ENCODE data around the gene TEX22.

TEX22 gene

DNA sequence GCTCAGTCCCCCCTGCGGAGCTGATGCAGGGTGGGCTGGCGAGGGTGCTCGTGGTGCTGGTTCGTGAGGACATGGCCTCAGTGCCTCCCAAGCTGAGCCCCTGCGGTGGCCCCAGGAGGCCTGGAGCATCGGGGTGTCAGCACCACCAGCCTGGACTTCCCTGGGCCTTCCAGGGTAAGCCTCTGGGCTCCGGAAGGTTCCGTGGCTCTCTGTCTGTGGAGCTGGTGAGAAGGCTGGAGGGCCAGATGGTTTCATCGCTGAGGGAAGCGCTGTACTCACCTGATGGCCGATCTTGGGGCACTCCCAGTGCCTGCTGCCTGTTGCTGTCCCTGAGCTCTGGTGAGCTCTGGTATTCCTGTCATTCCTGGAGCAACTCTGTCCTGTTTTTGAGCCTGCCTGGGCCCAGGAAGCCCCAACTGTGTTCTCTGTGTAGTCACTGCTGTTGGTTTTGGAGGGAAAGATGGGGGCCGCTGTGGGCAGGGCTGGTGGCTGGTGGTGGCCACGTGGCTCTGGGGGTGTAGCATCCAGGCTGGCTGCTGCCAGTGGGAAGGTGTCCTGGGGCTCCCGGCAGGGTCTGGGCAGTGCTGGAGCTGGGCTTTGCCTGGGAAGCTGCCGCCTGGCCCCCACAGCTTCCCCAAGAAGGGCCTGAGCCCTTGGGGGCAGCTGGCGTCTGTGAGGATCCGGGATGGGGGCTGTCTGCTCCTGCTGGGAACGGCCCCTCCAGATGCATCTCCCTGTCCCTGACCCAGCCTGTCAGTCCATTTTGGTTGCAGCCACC, 39.6 kb downstream of the TEX22 start:
- DNase-seq (ENCODE audit: extremely low read depth in 1 of 2, low read depth in 1 of 2): no peak

DNA sequence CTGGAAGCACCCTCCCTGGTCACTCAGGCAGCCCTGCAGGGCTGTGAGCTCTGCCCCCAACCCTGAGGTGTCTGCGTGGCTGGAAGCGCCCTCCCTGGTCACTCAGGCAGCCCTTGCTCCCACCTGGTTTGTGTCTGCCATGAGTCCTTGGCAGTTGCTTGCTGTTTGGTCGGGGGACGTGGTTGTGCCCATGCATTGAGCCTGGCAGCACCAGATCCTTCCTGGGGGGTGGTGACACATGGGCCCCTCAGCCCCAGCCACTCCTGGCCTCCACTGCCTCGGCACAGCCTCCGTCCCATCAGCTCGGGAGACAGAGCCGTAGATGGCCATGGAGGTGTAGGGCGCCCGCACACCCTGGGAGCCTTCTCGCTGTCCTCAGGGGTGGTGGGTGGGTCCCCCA, 40.8 kb downstream of the TEX22 start:
- DNase-seq (ENCODE audit: extremely low read depth in 1 of 2, low read depth in 1 of 2): no peak

DNA sequence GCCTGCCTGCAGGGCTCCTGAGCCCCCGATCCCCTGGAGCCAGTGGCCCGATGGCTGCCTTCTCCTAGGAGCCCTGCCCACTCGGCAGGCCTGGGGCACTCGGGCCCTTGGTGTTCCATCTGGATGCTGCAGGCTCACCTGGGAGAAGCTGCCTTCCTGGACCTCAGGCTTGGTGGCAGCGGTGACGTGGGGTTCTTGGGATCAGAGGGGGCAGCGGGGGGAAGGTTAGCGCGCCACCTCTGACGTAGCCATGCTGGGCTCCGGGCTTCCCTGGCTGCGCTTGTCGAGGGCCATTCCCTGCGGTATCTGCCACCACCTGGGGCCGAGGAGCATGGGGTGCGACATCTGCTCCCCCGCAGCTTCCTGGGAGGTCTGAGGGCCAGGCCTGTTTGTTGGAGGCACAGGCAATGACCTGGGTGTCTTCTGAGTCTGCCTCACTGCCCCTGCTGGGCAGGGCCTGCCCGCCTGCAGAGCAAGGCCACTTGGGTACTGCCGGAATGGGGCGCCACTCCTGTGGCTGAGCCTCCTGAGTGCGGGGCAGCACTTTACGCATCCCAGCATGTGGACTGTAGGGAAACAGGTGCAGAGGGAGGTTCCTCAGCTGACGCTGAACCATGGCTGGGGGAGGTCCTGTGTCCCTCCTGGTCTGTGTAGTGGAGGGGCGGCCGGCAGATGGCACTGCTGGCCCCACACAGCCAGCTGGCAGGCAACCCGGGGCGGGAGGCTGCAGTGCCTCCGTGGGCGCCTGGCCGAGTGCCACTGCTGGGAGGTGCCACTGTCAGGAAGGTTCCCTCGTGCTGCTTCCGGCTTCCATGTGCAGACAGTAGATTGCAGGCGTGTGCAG, 41.6 kb downstream of the TEX22 start:
- no peak for DNase-seq (ENCODE audit: extremely low read depth in 1 of 2, low read depth in 1 of 2)

DNA sequence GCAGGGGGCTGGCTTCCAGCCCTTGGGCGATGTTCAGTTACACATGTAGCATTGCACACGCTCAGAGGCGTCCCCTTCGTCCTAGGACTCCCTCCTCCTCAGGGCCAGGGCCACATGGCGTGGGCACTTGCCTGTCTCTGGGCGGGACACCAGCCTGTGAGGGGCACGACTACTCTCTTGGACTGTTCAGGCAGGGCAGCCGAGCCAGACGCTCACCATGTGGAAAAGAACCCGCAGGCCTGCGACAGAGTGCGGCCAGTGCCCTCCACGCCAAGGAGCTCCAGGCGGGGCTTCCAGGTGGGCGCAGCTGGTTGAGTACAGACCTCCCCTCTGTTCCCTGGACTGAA, 42.2 kb downstream of the TEX22 start:
- DNase-seq (ENCODE audit: extremely low read depth in 1 of 2, low read depth in 1 of 2): no peak

DNA sequence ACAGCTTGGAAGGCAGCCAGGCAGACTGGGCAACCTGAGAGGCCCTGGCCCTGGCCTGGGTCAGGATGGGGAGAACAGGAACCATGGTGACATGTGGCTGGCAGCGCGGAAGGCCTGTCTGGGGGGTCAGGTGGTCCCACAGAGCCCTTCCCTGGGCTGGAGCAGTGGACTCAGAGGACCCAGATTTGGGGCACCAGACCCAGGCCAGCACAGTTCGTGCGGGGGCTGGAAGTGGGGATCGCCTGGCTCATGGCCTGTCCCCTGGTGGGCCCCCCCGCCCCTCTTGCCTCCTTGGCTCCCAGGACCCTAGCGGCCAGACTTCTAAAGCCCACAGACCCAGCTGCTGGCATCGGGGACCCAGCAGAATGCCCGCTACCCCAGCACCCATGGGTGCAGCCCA, 42.7 kb downstream of the TEX22 start:
- no peak for DNase-seq (ENCODE audit: extremely low read depth in 1 of 2, low read depth in 1 of 2)

DNA sequence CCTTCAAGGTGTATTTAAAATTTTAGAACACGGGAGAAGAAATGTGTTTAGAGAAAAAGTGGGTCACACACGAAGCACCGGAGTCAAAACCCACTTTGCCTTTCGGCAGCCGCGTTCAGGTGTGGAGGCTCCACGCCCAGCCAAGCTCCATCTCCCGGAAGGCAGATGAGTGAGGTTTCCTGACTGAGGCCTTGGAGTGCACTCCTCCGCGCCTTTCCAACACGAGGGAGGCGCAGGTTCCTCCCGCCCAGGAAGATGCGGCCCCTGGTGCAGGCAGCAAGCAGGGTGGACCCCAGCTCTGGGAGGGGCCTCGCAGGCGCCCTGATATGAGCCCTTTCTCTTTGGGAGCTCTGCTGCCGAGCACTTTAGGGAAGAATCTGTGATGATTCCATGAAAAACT, 43.8 kb downstream of the TEX22 start:
- DNase-seq (ENCODE audit: extremely low read depth in 1 of 2, low read depth in 1 of 2): no peak

DNA sequence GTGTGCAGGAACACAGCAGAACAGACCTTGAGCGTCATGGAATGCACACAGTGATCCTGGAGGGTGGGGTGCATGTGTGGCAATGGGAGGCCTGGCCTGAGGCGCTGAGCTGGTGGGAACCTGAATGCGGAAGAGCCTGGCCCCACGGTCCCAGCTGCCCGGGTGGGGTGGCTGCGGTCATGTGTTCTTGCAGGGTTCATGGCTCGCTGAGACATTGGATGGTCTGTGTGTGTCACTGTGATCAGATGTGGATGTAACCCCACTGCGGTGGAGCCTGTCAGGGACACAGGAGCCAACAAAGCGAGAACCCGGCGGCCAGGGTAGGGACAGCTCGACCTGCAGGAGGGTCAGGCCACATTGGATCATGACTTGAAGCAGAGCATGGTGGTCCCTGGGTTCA, 44.5 kb downstream of the TEX22 start:
- DNase-seq (ENCODE audit: extremely low read depth in 1 of 2, low read depth in 1 of 2): no peak

DNA sequence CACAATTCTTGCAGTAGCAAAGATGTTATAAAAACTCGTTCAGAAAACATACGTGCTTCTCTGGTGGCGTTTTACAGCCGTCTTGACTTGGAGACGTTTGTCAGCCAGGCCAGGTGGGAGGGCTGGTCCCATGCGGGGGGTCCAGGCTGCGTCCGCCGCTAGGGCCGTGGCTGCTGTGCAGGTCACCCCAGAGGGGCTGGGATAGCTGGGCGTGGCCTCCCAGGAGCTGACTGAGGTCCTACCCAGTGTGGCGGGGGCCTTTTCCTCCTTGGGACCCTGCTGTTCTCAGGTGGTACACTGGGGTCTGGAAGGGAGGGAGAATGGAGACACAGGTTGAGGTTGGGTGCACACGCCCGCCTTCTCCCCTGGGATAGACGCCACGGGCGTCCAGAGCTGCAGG, 46.5 kb downstream of the TEX22 start:
- DNase-seq (ENCODE audit: extremely low read depth in 1 of 2, low read depth in 1 of 2): no peak

DNA sequence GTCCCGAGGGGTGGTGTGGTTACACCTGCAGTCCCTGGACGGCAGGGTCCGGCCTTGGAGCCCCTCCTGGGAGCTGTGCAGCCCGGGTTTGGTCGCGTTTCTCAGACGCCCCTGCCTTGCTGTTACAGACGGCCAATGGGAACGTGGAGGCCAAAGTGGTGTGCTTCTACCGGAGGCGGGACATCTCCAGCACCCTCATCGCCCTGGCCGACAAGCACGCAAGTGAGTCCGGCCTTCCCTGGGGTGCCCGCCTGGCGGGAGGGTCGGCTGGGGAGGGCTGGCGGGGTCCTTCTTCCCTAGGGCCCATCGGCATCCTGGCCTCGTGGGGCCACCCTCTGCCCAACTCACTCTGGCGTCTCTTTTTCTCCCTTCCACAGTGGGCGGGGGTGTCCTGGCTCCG, 47.0 kb downstream of the TEX22 start:
- DNase-seq (ENCODE audit: extremely low read depth in 1 of 2, low read depth in 1 of 2): no peak

DNA sequence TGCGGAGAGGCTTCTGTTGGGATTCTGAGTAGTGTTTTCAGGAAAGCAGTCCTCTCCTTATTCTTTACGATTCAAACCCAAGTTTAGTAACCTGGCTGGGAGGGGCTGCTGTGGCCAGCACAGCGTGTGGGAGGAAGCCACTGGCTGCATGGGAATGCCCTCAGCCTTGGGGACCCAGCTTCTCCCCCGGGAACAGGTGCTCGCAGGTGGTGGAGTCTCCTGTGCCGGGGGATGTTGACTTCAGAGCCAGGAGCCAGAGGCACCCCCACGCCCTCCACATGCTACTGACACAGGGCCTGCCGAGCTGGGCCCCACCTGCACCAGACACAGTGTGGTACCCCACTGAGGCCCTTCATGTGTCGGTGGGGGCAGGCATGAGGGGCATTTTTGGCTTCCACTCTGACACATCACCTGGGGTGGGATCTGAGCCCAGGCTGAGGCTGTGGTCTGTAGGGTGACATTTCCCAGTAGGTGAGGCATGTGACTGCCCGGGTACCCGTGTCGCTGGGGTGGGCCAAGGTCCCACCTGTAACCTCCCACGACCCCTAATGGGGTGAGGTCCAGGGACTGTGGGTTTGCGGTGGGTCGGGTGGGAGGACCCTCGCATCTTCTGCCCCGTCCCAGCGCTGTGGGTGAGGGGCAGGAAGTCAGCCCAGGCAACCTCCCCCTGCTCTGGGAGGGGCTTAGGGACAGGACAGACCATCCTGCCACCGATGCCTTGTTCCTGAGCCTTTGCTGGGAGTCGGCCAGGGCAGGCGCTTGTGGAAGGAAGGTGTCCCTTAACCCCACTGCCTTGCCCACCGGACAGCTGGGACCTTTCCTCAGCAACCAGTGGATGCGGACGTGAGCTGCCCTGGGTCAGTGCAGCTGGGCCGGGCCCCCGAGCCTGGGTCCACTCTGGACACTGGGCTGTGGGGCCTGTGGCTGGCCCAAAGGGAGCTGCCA, 47.8 kb downstream of the TEX22 start:
- no peak for DNase-seq (ENCODE audit: extremely low read depth in 1 of 2, low read depth in 1 of 2)

DNA sequence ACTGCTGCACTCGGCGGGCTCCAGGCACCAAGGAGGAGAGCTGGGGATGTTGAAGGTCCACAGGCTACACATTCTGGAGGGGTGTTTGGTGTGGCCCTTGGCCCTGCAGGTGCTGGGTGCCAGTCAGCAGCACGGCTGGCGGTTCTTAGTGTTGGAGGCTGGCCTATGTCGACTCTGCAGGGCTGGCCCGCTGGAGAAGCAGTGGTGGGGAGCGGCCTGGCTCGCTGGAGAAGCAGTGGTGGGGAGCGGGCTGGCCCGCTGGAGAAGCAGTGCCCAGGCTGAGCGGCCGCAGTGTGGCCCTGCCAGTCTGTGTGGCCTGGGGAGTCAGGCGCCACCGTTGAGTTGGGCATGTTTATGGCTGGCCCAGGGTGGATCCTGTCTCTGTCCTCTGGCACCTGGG, 48.6 kb downstream of the TEX22 start:
- DNase-seq (ENCODE audit: extremely low read depth in 1 of 2, low read depth in 1 of 2): no peak

DNA sequence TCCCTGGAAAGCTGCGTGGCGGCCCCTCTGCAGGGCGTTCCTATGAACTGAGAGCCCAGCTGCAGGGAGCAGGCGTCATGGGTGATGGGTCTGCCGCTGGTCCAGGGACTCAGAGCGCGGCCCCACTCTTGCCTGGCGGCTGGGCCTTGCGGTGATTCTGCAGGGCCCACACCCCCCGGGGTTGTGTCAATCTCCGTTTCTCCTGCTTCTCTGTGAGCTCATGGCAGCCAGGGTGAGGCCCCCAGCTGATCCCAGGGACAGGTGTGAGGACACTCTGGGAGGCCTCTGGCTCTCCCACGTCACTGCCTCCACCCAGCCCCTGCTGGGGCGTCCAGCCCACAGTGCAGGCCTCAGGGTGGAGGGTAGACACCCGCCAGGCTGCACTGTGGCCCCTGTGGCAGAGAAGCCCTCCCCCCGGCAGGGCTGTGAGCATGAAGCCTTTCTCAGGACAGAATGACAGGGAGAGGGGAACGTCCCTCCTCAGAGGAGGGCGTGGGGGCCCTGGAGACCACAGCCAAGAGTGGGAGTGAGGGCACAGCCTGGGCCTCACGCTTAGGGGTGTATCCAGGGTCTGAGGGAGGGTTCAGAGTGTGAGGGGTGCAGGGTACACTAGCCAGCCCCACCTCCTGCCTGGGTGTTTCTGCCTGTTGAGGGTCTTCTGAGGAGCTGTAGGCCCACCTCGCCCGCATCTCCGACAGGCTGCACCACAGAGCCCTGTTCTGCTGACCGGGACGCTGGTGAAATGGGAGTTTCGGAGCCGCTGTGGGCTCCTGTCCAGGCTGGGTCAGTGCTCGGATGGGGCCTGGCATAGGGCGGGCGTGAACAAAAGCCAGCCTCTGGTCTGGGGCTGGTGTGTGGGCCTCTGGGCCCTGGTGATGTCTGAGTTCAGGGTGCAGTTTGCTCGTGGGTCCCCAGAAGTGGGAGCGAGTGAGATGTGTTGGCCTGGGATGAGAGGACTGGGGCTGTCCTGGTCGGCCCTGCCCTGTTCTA, 49.6 kb downstream of the TEX22 start:
- no peak for DNase-seq (ENCODE audit: extremely low read depth in 1 of 2, low read depth in 1 of 2)

DNA sequence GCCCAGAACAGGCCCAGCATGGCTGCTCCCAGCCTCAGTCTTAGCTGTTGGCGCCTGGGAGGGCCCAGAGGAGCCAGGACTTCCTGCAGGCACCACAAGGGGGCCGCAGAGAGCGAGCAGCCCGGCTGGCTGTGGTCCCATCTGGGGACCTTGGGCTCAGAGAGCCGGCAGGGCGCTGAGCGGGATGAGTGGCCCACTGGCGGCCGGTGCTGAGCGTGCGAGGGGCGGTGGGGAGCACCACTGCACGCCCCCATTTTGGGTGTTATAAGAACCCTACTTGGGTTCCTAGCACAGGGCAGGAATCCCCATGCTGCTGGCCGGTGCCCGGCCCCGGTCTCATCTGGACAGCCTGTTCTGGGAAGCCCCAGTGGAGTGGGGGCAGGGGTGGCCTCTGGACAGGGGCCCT, 50.4 kb downstream of the TEX22 start:
- DNase-seq (ENCODE audit: extremely low read depth in 1 of 2, low read depth in 1 of 2): peak; percentile 37 to 56

DNA sequence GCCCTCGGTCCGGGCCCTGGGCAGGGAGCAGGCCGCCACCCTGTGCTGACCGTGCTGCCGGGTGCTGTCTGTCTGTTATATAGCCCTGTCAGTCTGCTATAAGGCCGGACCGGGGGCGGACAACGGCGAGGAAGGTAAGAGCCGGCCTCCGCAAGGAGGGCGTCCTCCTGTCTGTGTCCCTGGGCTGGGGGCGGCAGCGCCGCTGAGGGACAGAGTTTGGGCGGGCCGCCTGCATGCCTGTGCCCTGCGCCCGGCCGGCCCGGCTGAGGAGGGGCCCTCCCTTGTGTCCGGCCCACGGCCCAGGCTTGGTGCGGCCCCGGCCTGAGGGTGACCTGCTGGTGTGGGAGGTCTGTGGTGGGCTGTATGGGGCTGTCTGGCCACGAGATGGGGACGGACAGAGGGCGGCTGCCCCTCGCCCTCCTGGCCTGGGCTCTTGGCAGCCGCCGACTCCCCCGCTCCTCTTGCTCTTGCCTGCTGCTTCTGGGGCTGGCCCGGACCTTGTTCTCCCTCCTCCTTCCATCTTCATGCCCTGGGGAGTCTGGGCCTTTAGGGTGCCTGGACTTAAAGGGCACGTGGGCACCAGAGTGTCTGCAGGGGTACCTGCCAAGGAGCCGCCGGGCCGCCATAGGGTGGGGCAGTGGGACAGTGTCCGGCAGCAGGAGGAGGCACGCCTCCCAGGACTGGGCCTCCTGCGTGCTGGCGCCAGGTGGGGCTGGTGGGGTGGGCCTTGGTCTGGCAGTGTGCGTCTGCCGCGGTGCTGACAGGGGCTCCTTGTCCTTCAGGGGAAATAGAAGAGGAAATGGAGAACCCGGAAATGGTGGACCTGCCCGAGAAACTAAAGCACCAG, 51.2 kb downstream of the TEX22 start:
- no peak for DNase-seq (ENCODE audit: extremely low read depth in 1 of 2, low read depth in 1 of 2)

DNA sequence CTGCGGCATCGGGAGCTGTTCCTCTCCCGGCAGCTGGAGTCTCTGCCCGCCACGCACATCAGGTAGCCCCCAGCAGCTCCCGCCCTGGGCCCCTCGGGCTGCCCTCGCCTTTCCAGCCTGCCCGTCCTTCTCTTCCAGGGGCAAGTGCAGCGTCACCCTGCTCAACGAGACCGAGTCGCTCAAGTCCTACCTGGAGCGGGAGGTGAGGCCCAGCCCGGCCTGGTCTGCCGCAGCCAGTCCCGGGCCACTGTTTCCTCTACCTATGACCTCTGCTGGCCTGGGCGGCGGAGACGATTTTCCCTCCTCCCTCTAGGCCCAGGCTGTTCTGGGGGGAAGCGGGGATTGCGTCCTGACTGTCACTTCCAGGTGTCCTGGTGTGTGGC, 51.8 kb downstream of the TEX22 start:
- DNase-seq (ENCODE audit: extremely low read depth in 1 of 2, low read depth in 1 of 2): no peak

DNA sequence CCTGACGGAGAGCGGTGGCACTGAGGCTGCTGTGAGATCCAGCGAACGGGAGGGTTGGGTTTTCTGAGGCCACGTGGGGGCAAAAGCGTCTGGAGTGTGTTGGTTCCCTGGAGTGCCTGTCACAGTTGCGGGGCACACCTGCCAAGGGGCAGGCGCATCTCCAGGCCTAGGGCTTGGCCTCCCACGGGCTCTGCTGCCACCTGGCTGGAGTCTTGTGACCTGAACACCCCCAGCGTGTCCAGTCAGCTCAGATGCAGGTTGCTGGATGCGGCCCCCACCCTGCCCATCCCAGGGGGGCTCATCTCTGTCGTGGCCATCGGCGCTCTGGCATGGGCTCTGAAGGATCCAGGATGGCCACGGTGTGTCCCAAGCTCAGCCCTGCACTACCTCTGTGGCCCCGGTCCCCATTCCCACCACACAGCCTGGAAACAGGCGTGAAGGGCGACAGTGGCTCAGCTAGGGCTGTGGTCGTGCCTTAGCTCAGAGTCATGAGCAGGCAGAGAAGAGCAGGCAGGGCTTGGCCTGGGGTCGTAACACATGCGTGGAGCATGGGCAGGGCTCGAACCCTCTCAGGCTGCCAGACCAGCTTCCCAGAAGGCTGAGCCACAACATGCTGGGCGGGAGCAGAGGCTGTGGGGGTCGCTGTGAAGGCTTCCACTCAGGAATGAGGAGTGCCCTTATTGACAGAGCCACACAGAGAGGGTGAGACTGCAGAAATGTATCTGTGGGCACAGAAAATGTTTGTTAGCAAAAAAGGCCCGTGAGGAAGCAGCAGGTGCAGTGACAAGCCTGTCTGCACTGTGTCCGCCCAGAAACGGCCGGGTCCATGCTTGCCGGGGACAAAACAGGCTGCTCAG, 52.8 kb downstream of the TEX22 start:
- no peak for DNase-seq (ENCODE audit: extremely low read depth in 1 of 2, low read depth in 1 of 2)

DNA sequence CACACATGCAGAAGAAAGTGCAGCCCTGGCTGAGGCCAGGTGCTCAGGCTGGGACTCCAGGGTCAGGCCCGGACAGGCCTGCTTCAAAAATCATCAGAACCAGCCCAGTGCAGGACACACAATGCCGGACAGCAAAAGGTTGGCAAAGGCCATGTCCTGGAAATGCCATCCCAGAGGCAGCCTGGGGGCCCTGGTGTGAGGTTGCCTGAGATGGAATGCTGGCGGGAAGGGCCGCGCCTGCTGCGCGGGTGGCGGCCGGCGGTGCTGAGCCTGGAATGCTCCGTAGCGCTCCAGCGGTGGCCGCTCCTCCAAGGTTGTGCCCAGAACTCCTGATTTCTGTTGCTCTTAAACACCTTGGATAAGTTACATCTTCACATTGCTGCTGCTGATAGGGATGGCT, 54.6 kb downstream of the TEX22 start:
- no peak for DNase-seq (ENCODE audit: extremely low read depth in 1 of 2, low read depth in 1 of 2)

DNA sequence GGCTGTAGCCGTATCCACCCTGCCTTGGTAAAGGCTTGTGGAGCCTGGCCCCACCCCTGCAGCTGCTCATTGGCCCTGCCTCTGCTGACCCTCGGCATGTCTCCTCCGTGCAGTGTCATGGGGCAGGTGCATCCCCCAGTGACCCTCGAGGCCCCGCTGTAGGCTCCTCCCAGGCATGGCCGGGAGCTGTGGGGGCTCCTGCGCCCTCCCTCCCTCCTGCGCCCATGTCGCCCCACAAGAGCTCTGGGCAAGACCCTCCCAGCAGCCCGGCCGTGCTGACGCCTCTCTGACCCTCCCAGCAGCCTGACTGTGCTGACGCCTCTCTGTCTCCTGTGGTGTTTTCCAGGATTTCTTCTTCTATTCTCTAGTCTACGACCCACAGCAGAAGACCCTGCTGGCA, 55.5 kb downstream of the TEX22 start:
- no peak for DNase-seq (ENCODE audit: extremely low read depth in 1 of 2, low read depth in 1 of 2)

All from activated CD8-positive, alpha-beta memory T cell treated with anti-CD3 and anti-CD28 coated beads for 1 hour (primary cell).